Nephron (organoid): ENCODE data around the gene FMN2.

Experiments used
- H3K27ac Mint-ChIP-seq, 3 experiments: 2 replicates each; pipeline ENCODE4 v1.8.0; 2020; ENCODE audit warnings: mixed read lengths in 3 of 3, mild to moderate bottlenecking in 2 of 3, moderate library complexity in 1 of 3
- H3K27me3 Mint-ChIP-seq: 2 replicates; pipeline ENCODE4 v1.8.0; 2021; ENCODE audit warnings: low read depth, mild to moderate bottlenecking, moderate library complexity, mixed read lengths
- H3K36me3 Mint-ChIP-seq: 2 replicates; pipeline ENCODE4 v1.8.0; 2020; ENCODE audit warnings: low read depth, mixed read lengths
- H3K4me1 Mint-ChIP-seq: 2 replicates; pipeline ENCODE4 v1.8.0; 2020; ENCODE audit warnings: mixed read lengths
- H3K4me3 Mint-ChIP-seq, 3 experiments: 2 replicates each; pipeline ENCODE4 v1.8.0; 2020; ENCODE audit warnings: mild to moderate bottlenecking in 3 of 3, mixed read lengths in 3 of 3, moderate library complexity in 2 of 3
- H3K9me3 Mint-ChIP-seq: 2 replicates; pipeline ENCODE4 v1.8.0; 2020; ENCODE audit warnings: mixed read lengths
- CTCF ChIP-seq, 3 experiments: fragments of 200-600 bp; sonication (generic); IDR thresholded peaks; one replicate each; pipeline ENCODE4 v1.5.0; 2021; ENCODE audit warnings: antibody characterized with exemption in 3 of 3; ENCODE audit not compliant: unreplicated experiment in 3 of 3

Gene FMN2

GRCh38 chr1:240352769-240353168, 261.1 kb downstream of the FMN2 start:
- Mint-ChIP-seq H3K27ac (no peak overlapping the region), H3K4me3 (no peak overlapping the region), H3K4me1 (no peaks in the 10 kb centered on the region), H3K9me3 (no peaks in the 10 kb centered on the region), H3K27me3 (no peaks in the 10 kb centered on the region), H3K36me3 (no peaks in the 10 kb centered on the region)
- TF ChIP-seq CTCF (IDR thresholded peaks at IDR 0.05; ENCODE audit: unreplicated experiment in 3 of 3): no peak

GRCh38 chr1:240356568-240356967, 264.9 kb downstream of the FMN2 start:
- no peak overlapping the region for H3K4me3 Mint-ChIP-seq

GRCh38 chr1:240362046-240362445, 270.4 kb downstream of the FMN2 start:
- no peak overlapping the region for H3K27ac Mint-ChIP-seq
- H3K9me3 Mint-ChIP-seq: no peaks in the 10 kb centered on the region
- no peaks in the 10 kb centered on the region for H3K36me3 Mint-ChIP-seq
- no peaks in the 10 kb centered on the region for H3K27me3 Mint-ChIP-seq
- no peak for TF ChIP-seq CTCF (IDR thresholded peaks at IDR 0.05; ENCODE audit: unreplicated experiment in 3 of 3)
- no peaks in the 10 kb centered on the region for H3K4me1 Mint-ChIP-seq
- no peak overlapping the region for H3K4me3 Mint-ChIP-seq

More at GRCh38 chr1:240356568-240356967, 264.9 kb downstream of the FMN2 start:
- H3K27me3 Mint-ChIP-seq: no peaks in the 10 kb centered on the region
- H3K36me3 Mint-ChIP-seq: no peaks in the 10 kb centered on the region
- TF ChIP-seq CTCF (IDR thresholded peaks at IDR 0.05; ENCODE audit: unreplicated experiment in 3 of 3): no peak
- no peak overlapping the region for H3K27ac Mint-ChIP-seq
- no peaks in the 10 kb centered on the region for H3K4me1 Mint-ChIP-seq
- H3K9me3 Mint-ChIP-seq: no peaks in the 10 kb centered on the region

GRCh38 chr1:240362826-240363225, 271.1 kb downstream of the FMN2 start:
- Mint-ChIP-seq H3K27ac (no peak overlapping the region), H3K36me3 (no peaks in the 10 kb centered on the region), H3K27me3 (no peaks in the 10 kb centered on the region), H3K4me3 (no peak overlapping the region), H3K9me3 (no peaks in the 10 kb centered on the region), H3K4me1 (no peaks in the 10 kb centered on the region)
- no peak for TF ChIP-seq CTCF (IDR thresholded peaks at IDR 0.05; ENCODE audit: unreplicated experiment in 3 of 3)

GRCh38 chr1:240363315-240363714, 271.6 kb downstream of the FMN2 start:
- Mint-ChIP-seq H3K27me3 (no peaks in the 10 kb centered on the region), H3K36me3 (no peaks in the 10 kb centered on the region), H3K9me3 (no peaks in the 10 kb centered on the region), H3K4me1 (no peaks in the 10 kb centered on the region), H3K4me3 (no peak overlapping the region), H3K27ac (no peak overlapping the region)
- no peak for TF ChIP-seq CTCF (IDR thresholded peaks at IDR 0.05; ENCODE audit: unreplicated experiment in 3 of 3)

GRCh38 chr1:240363914-240364313, 272.2 kb downstream of the FMN2 start:
- Mint-ChIP-seq H3K9me3 (no peaks in the 10 kb centered on the region), H3K27me3 (no peaks in the 10 kb centered on the region), H3K36me3 (no peaks in the 10 kb centered on the region), H3K4me3 (no peak overlapping the region), H3K4me1 (no peaks in the 10 kb centered on the region), H3K27ac (no peak overlapping the region)
- no peak for TF ChIP-seq CTCF (IDR thresholded peaks at IDR 0.05; ENCODE audit: unreplicated experiment in 3 of 3)
